ENCODE data around the gene NAP1L1. TPM values are rescaled to one million over a fixed set of nuclear protein-coding genes. Genes with fewer than 3 reads are reported as not detected.
"Not testable (repeated sequence)": the region's sequence is repeated elsewhere in the genome, so short reads cannot be mapped to it uniquely, and the experiment has no call there.

NAP1L1 gene
- total and polyA plus RNA-seq, 8 donors, result 69.4 to 188 (median 110) TPM

- peak overlapping the region in 3 of 4 donors; percentile 9 to 65 (median 61) for H3K27ac ChIP-seq
- FAIRE-seq (no peak), ATAC-seq (peak; percentile 83 to 89 (median 86)), DNase-seq (no peak)
- H3K27me3 ChIP-seq, result no peaks in the 10 kb centered on the region
- peaks cover 0 to 21% (median 17%) of the 10 kb centered on the region in 3 donors for H3K4me1 ChIP-seq
- H3K36me3 ChIP-seq, result no peaks in the 10 kb centered on the region
- 17 to 21% methylated on average over 4 of the region's 4 CpGs for WGBS, 2 donors
- H3K9me3 ChIP-seq, result no peaks in the 10 kb centered on the region
- H3K4me3 ChIP-seq, result no peak overlapping the region
- no peak for TF ChIP-seq CTCF (IDR thresholded peaks at IDR 0.05)
- intact Hi-C loops (cut with DNase I), result no loop called here
Measured at GRCh38 chr12:75990189-75990912, 94.1 kb downstream of the NAP1L1 start.

GRCh38 chr12:75987709-75988108, 96.8 kb downstream of the NAP1L1 start:
- WGBS, 2 donors, result 96 to 100% methylated on average over 1 of the region's 1 CpG
- DNase-seq; H3K36me3 ChIP-seq; H3K4me3 ChIP-seq; ATAC-seq; H3K27ac ChIP-seq; H3K27me3 ChIP-seq; intact Hi-C loops (cut with DNase I); FAIRE-seq; H3K9me3 ChIP-seq: not testable (repeated sequence)
- peaks cover 0 to 25% (median 18%) of the 10 kb centered on the region in 3 donors for H3K4me1 ChIP-seq

Other genes with a start within 250 kb of the NAP1L1 start
- gene PHLDA1, start 52.9 kb downstream of the NAP1L1 start, total RNA-seq, result 10 to 100 TPM in 3 of 6 donors, 1 to 10 TPM in 3; 2.9 to 16.1 (median 7.1) TPM
- 1 to 10 TPM; 2.9 to 5.9 TPM for gene PHLDA1, start 52.9 kb downstream of the NAP1L1 start, polyA plus RNA-seq

All from pancreas (tissue), 10 donors.